Heart left ventricle (tissue), 16 donors: ENCODE data around the gene EVL. TPM values are rescaled to one million over a fixed set of nuclear protein-coding genes. Genes with fewer than 3 reads are reported as not detected.

Source experiments
- ATAC-seq, 4 donors: fragments of 200-7000 bp; cut with Tn5 transposase; one replicate each; pipeline ENCODE4 v1.9.1; 2020 to 2022; ENCODE audit warnings: moderate library complexity in 4 of 4, mild to moderate bottlenecking in 3 of 4, moderate number of reproducible peaks in 1 of 4
- DNase-seq, 5 donors: peaks; one replicate each; pipeline ENCODE4 v3.0.0-alpha.2; 2020
- H3K27ac ChIP-seq, 12 donors: fragments of 200-600 bp; sonication (generic) in 4 of 12; one replicate each; pipeline versions ENCODE4 v1.5.0 to v1.8.0; 2016 to 2022; ENCODE audit warnings: mild to moderate bottlenecking in 2 of 12
- H3K27me3 ChIP-seq, 9 donors: fragments of 200-600 bp; sonication (generic) in 2 of 9; one replicate each; pipeline versions ENCODE4 v1.5.1 to v1.8.0; 2016 to 2022; ENCODE audit warnings: mild to moderate bottlenecking in 3 of 9
- H3K36me3 ChIP-seq, 9 donors: fragments of 200-600 bp; sonication (generic) in 2 of 9; one replicate each; pipeline versions ENCODE4 v1.5.0 to v1.8.0; 2018 to 2022; ENCODE audit warnings: mild to moderate bottlenecking in 2 of 9
- H3K4me1 ChIP-seq, 12 donors: fragments of 200-600 bp; sonication (generic) in 4 of 12; one replicate each; pipeline versions ENCODE4 v1.5.0 to v1.8.0; 2016 to 2022; ENCODE audit warnings: mild to moderate bottlenecking in 3 of 12
- H3K4me3 ChIP-seq, 12 donors: fragments of 200-600 bp; sonication (generic) in 4 of 12; one replicate each; pipeline versions ENCODE4 v1.5.0 to v1.8.0; 2017 to 2022; ENCODE audit warnings: mild to moderate bottlenecking in 9 of 12, moderate library complexity in 4 of 12
- H3K9me3 ChIP-seq, 12 donors: fragments of 200-600 bp; sonication (generic) in 4 of 12; one replicate each; pipeline versions ENCODE4 v1.5.0 to v1.8.0; 2016 to 2022; ENCODE audit warnings: mild to moderate bottlenecking in 1 of 12
- CTCF ChIP-seq, 12 donors: fragments of 200-600 bp; sonication (generic) in 4 of 12; IDR thresholded peaks; one replicate each; pipeline versions ENCODE4 v1.5.0 to v1.8.0; 2018 to 2022; ENCODE audit warnings: antibody characterized with exemption in 12 of 12, mild to moderate bottlenecking in 5 of 12
- POLR2A ChIP-seq, 2 donors: fragments of 450-650 bp; IDR thresholded peaks; one replicate each; pipeline ENCODE4 v1.6.1; 2017; ENCODE audit warnings: antibody characterized with exemption in 2 of 2, mild to moderate bottlenecking in 2 of 2, moderate library complexity in 2 of 2
- WGBS, 4 donors: extraction: QIAGEN DNeasy Blood & Tissue Kit in 2 of 4; methylation state at CpG; one replicate each; pipeline versions ENCODE4 v1.1.5 to v1.1.7; 2013 to 2018; 5-methylcytosine and 5-hydroxymethylcytosine counted together
- intact Hi-C, 10 donors: fragments of 100-400 bp; cut with DNase I; formaldehyde crosslinking; loops; one replicate each; pipeline versions ENCODE4 v1.11.1 to v1.14.2; 2022
- polyA plus RNA-seq, 2 donors: library from polyadenylated mRNA; stranded (reverse); fragments of 200-250 nt; gene quantifications; one replicate each; pipeline ENCODE4 v1.2.3, GENCODE V29; 2013
- total RNA-seq, 9 donors: library from RNA; depleted of rRNA in 2 of 9; stranded (reverse); fragments of >200 nt in 2 of 9; fragmentation: NEBNext Ultra II Directional in 3 of 9; extraction: Animal tissue kit (Norgen Biotek cat#: 25700) in 3 of 9; gene quantifications; one replicate each; pipeline versions ENCODE4 v1.1.0 to v1.2.4, GENCODE V29; 2016 to 2023
- donor health status: ischemic (EF 13 %, LVEDD 7.1; RV severe dilation, severe dysfunction).
- donor health status: healthy with polysubstance abuse.
- donor health status: DM: no; HTN: yes; CAD: no.
- donor health status: DM: no; HTN: no; CAD: no.
- donor health status: ischemic (EF 25% LVEDD 6.9; RV normal size, moderate dysfunction).
- donor health status: ischemic (EF 25% LVEDD 5.7; RV mildly dilated, moderate dysfunction).
- donor health status: healthy.
- donor health status: DM: yes; HTN: yes; CAD: no.
- donor health status: ischemic (EF 35%, LVEDD 5.7; RV mildly dilated, moderate dysfunction).
- donor health status: nonischemic (EF 11% LVEDD 7.7; RV severe dilation, severe dysfunction).
- donor health status: DM: yes; HTN: yes; CAD: no.
- donor health status: PGD.
- donor health status: ischemic (EF 29% LVEDD 5.4; RV normal size, mild dysfunction).
- donor health status: nonischemic (EF 23%, LVEDD 6.1; RV moderate dilation, normal function).

Gene EVL
- total and polyA plus RNA-seq, 11 donors = 23.8 to 116 (median 39.9) TPM

GRCh38 chr14:100103250-100104005, 38.2 kb downstream of the EVL start:
- peak in 3 of 5 donors; percentile 50 to 59 (median 56) for DNase-seq
- Histone ChIP-seq H3K4me3 (peak overlapping the region in 3 of 12 donors; percentile 7 to 14 (median 11)), H3K9me3 (no peaks in the 10 kb centered on the region), H3K27ac (peak overlapping the region; percentile 26 to 79 (median 58)), H3K36me3 (peaks cover 0 to 33% (median under 1%) of the 10 kb centered on the region in 9 donors), H3K27me3 (no peaks in the 10 kb centered on the region), H3K4me1 (peaks cover 0 to 84% (median 48%) of the 10 kb centered on the region in 12 donors)
- 61 to 71% (median 69%) methylated on average over 10 of the region's 10 CpGs for WGBS, 4 donors
- TF ChIP-seq POLR2A (IDR thresholded peaks at IDR 0.05) (no peak), CTCF (IDR thresholded peaks at IDR 0.05) (no peak)
- intact Hi-C loops = loop anchor here in 2 of 10 donors (10.0 kb wide), 2 partner anchors 69 to 91 kb away; no protein-coding TSS in a partner anchor
- ATAC-seq = peak; percentile 21 to 58 (median 41)

GRCh38 chr14:100104006-100104352, 38.8 kb downstream of the EVL start:
- peak overlapping the region; percentile 26 to 79 (median 58) for H3K27ac ChIP-seq
- H3K36me3 ChIP-seq = peaks cover 0 to 28% (median 0%) of the 10 kb centered on the region in 9 donors
- intact Hi-C loops = loop anchor here in 2 of 10 donors (10.0 kb wide), 2 partner anchors 69 to 91 kb away; no protein-coding TSS in a partner anchor
- H3K9me3 ChIP-seq = no peaks in the 10 kb centered on the region
- H3K4me3 ChIP-seq = no peak overlapping the region
- no peak for ATAC-seq
- H3K4me1 ChIP-seq = peaks cover 0 to 89% (median 54%) of the 10 kb centered on the region in 12 donors
- WGBS, 4 donors = 75 to 86% (median 82%) methylated on average over 4 of the region's 4 CpGs
- TF ChIP-seq POLR2A (IDR thresholded peaks at IDR 0.05) (no peak), CTCF (IDR thresholded peaks at IDR 0.05) (no peak)
- H3K27me3 ChIP-seq = no peaks in the 10 kb centered on the region
- DNase-seq = no peak

- ATAC-seq (no peak), DNase-seq (no peak)
- H3K27me3 ChIP-seq = no peaks in the 10 kb centered on the region
- WGBS, 4 donors = 80 to 83% (median 82%) methylated on average over 7 of the region's 7 CpGs
- no peaks in the 10 kb centered on the region for H3K9me3 ChIP-seq
- peaks cover 0 to 84% (median 55%) of the 10 kb centered on the region in 12 donors for H3K4me1 ChIP-seq
- TF ChIP-seq POLR2A (IDR thresholded peaks at IDR 0.05) (no peak), CTCF (IDR thresholded peaks at IDR 0.05) (no peak)
- peaks cover 0 to 29% (median 0%) of the 10 kb centered on the region in 9 donors for H3K36me3 ChIP-seq
- no peak overlapping the region for H3K4me3 ChIP-seq
- intact Hi-C loops = loop anchor here in 6 of 10 donors (5.0 to 10.0 kb wide), 6 partner anchors 32 to 122 kb away; no protein-coding TSS in a partner anchor
- peak overlapping the region in 10 of 12 donors; percentile 5 to 79 (median 56) for H3K27ac ChIP-seq
Observed at GRCh38 chr14:100104523-100105300, 39.5 kb downstream of the EVL start.
